Neural cell (in vitro differentiated cells): ENCODE results near the gene AARSD1. TPM values are rescaled to one million over a fixed set of nuclear protein-coding genes. Genes with fewer than 3 reads are reported as not detected.

Experiments
- H2AFZ ChIP-seq: fragments of 200-600, 300-800 bp; sonication (generic), shearing (Covaris generic); 2 replicates; pipeline ENCODE4 v1.6.0; 2014; ENCODE audit warnings: low read depth, mild to moderate bottlenecking, antibody characterized with exemption, low read length, moderate library complexity
- H3F3A ChIP-seq: fragments of 200-600 bp; shearing (Covaris generic); 2 replicates; pipeline ENCODE4 v1.6.1; 2016; ENCODE audit warnings: mild to moderate bottlenecking, moderate library complexity, mixed read lengths, antibody characterized with exemption, low read length; ENCODE audit not compliant: insufficient read depth, poor library complexity, severe bottlenecking
- H3K27ac ChIP-seq: fragments of 200-600, 300-800 bp; sonication (generic), shearing (Covaris generic); 2 replicates; pipeline ENCODE4 v1.5.1; 2014; ENCODE audit warnings: mild to moderate bottlenecking, low read length, moderate library complexity
- H3K27me3 ChIP-seq: fragments of 300-800, 200-600 bp; sonication (generic), shearing (Covaris generic); 2 replicates; pipeline ENCODE4 v1.6.0; 2014; ENCODE audit warnings: mild to moderate bottlenecking, low read depth, low read length, moderate library complexity; ENCODE audit not compliant: insufficient read depth
- H3K36me3 ChIP-seq: fragments of 300-800, 200-600 bp; sonication (generic), shearing (Covaris generic); 2 replicates; pipeline ENCODE4 v1.5.1; 2014; ENCODE audit warnings: mild to moderate bottlenecking, antibody characterized with exemption, low read length, moderate library complexity; ENCODE audit not compliant: insufficient read depth
- H3K4me2 ChIP-seq: fragments of 300-800, 200-600 bp; sonication (generic), shearing (Covaris generic); 2 replicates; pipeline ENCODE4 v1.6.0; 2014; ENCODE audit warnings: mild to moderate bottlenecking, low read length
- H3K4me3 ChIP-seq: fragments of 300-800, 200-600 bp; sonication (generic), shearing (Covaris generic); 2 replicates; pipeline ENCODE4 v1.5.1; 2014; ENCODE audit warnings: mild to moderate bottlenecking, low read length, moderate library complexity
- H3K79me2 ChIP-seq: fragments of 200-600 bp; shearing (Covaris generic); replicated peaks from 2 replicates; pipeline ENCODE4 v1.6.0; 2014; ENCODE audit warnings: mild to moderate bottlenecking, low read length, moderate library complexity; ENCODE audit not compliant: insufficient read depth
- H3K9ac ChIP-seq: fragments of 300-800, 200-600 bp; sonication (generic), shearing (Covaris generic); 2 replicates; pipeline ENCODE4 v1.6.1; 2016; ENCODE audit warnings: mild to moderate bottlenecking, low read length, mixed read lengths
- H3K9me2 ChIP-seq: fragments of 200-600 bp; shearing (Covaris generic); 2 replicates; pipeline ENCODE4 v1.6.1; 2016; ENCODE audit warnings: mild to moderate bottlenecking, low read length, mixed read lengths; ENCODE audit not compliant: insufficient read depth
- H3K9me3 ChIP-seq: fragments of 200-600, 300-800 bp; sonication (generic), shearing (Covaris generic); 2 replicates; pipeline ENCODE4 v1.6.1; 2016; ENCODE audit warnings: mild to moderate bottlenecking, mixed run types, low read length, moderate library complexity, mixed read lengths
- H4K20me1 ChIP-seq: fragments of 200-600 bp; shearing (Covaris generic); 2 replicates; pipeline ENCODE4 v1.6.1; 2016; ENCODE audit warnings: mild to moderate bottlenecking, mixed run types; ENCODE audit not compliant: insufficient read depth
- EP300 ChIP-seq: fragments of 450-650 bp; conservative IDR thresholded peaks from 2 replicates; pipeline ENCODE4 v1.6.1; 2014; ENCODE audit warnings: antibody characterized with exemption, mild to moderate bottlenecking, moderate library complexity; ENCODE audit not compliant: poor library complexity, severe bottlenecking
- EZH2 ChIP-seq: fragments of 200-600, 300-800 bp; shearing (Covaris generic), sonication (generic); IDR thresholded peaks from 2 replicates; pipeline ENCODE4 v1.6.1; 2014; ENCODE audit warnings: antibody characterized with exemption, low read length, borderline replicate concordance, mild to moderate bottlenecking; ENCODE audit not compliant: insufficient read depth, poor library complexity, severe bottlenecking
- MXI1 ChIP-seq: fragments of 450-650 bp; conservative IDR thresholded peaks from 2 replicates; pipeline ENCODE4 v1.6.1; 2014; ENCODE audit warnings: antibody characterized with exemption, mild to moderate bottlenecking; ENCODE audit not compliant: poor library complexity, severe bottlenecking
- POLR2AphosphoS5 ChIP-seq: IDR thresholded peaks from 2 replicates; pipeline ENCODE4 v1.6.1; 2012
- RAD21 ChIP-seq: fragments of 450-650 bp; conservative IDR thresholded peaks from 2 replicates; pipeline ENCODE4 v1.6.1; 2014; ENCODE audit warnings: antibody characterized with exemption, mild to moderate bottlenecking, moderate library complexity
- SMC3 ChIP-seq: fragments of 450-650 bp; conservative IDR thresholded peaks from 2 replicates; pipeline ENCODE4 v1.6.1; 2014; ENCODE audit warnings: antibody characterized with exemption, mild to moderate bottlenecking, moderate library complexity; ENCODE audit not compliant: poor library complexity
- TAF1 ChIP-seq: IDR thresholded peaks from 2 replicates; pipeline ENCODE4 v1.6.1; 2012; ENCODE audit warnings: low read depth
- polyA plus RNA-seq: library from polyadenylated mRNA; depleted of rRNA; stranded (reverse); fragments of >200 nt; gene quantifications from 2 replicates; pipeline ENCODE4 v1.2.3, GENCODE V29; 2014
- small RNA-seq, 3 experiments: library from RNA; depleted of rRNA; stranded (forward); fragments of <200 nt; gene quantifications; one replicate each; pipeline ENCODE3, GENCODE V24; 2012
- TF ChIP-seq, protein P1 (sequence below): IDR thresholded peaks from 2 replicates; pipeline ENCODE4 v1.6.1; 2012; ENCODE audit warnings: borderline replicate concordance
- TF ChIP-seq, protein P2 (sequence below): fragments of 450-650 bp; IDR thresholded peaks from 2 replicates; pipeline ENCODE4 v1.5.1; 2014; ENCODE audit warnings: antibody characterized with exemption, mild to moderate bottlenecking, moderate library complexity; ENCODE audit not compliant: poor library complexity, severe bottlenecking

The AARSD1 gene
- polyA plus RNA-seq, 1 donor from 2014 or later, result 64.2 TPM

DNA sequence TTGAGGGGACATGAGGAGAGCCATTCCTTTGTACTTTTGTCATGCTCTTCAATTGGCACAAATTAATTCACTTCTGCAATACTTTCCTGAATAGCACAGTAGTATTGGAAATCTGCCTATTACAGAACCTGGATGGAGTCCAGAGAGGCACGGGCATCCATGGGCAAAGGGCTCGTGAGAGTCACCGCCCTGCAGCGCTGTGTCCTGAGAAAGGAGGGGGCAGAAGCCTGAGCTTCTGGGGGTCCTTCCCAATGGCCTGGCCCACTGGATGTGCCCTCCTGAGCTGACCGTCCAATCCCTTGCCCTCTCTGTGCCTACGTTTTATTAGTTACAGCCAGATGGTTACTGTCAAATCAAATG is 60.2 kb downstream of the AARSD1 start:
- H3K9ac ChIP-seq, result no peak overlapping the region
- no peak overlapping the region for H3K27ac ChIP-seq
- H2AFZ ChIP-seq, result no peak overlapping the region
- TF ChIP-seq RAD21, result no peak
- TF ChIP-seq, protein P1, sequence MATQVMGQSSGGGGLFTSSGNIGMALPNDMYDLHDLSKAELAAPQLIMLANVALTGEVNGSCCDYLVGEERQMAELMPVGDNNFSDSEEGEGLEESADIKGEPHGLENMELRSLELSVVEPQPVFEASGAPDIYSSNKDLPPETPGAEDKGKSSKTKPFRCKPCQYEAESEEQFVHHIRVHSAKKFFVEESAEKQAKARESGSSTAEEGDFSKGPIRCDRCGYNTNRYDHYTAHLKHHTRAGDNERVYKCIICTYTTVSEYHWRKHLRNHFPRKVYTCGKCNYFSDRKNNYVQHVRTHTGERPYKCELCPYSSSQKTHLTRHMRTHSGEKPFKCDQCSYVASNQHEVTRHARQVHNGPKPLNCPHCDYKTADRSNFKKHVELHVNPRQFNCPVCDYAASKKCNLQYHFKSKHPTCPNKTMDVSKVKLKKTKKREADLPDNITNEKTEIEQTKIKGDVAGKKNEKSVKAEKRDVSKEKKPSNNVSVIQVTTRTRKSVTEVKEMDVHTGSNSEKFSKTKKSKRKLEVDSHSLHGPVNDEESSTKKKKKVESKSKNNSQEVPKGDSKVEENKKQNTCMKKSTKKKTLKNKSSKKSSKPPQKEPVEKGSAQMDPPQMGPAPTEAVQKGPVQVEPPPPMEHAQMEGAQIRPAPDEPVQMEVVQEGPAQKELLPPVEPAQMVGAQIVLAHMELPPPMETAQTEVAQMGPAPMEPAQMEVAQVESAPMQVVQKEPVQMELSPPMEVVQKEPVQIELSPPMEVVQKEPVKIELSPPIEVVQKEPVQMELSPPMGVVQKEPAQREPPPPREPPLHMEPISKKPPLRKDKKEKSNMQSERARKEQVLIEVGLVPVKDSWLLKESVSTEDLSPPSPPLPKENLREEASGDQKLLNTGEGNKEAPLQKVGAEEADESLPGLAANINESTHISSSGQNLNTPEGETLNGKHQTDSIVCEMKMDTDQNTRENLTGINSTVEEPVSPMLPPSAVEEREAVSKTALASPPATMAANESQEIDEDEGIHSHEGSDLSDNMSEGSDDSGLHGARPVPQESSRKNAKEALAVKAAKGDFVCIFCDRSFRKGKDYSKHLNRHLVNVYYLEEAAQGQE, result no peak
- TF ChIP-seq SMC3, result no peak
- TF ChIP-seq POLR2AphosphoS5, result no peak
- no peak for TF ChIP-seq EP300
- TF ChIP-seq MXI1, result no peak
- no peak for TF ChIP-seq TAF1
- no peak for TF ChIP-seq EZH2
- TF ChIP-seq, protein P2, sequence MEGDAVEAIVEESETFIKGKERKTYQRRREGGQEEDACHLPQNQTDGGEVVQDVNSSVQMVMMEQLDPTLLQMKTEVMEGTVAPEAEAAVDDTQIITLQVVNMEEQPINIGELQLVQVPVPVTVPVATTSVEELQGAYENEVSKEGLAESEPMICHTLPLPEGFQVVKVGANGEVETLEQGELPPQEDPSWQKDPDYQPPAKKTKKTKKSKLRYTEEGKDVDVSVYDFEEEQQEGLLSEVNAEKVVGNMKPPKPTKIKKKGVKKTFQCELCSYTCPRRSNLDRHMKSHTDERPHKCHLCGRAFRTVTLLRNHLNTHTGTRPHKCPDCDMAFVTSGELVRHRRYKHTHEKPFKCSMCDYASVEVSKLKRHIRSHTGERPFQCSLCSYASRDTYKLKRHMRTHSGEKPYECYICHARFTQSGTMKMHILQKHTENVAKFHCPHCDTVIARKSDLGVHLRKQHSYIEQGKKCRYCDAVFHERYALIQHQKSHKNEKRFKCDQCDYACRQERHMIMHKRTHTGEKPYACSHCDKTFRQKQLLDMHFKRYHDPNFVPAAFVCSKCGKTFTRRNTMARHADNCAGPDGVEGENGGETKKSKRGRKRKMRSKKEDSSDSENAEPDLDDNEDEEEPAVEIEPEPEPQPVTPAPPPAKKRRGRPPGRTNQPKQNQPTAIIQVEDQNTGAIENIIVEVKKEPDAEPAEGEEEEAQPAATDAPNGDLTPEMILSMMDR, result no peak
- H3K27me3 ChIP-seq, result no peaks in the 10 kb centered on the region
- H4K20me1 ChIP-seq, result no peaks in the 10 kb centered on the region
- H3K36me3 ChIP-seq, result no peaks in the 10 kb centered on the region
- H3K4me2 ChIP-seq, result no peak overlapping the region
- H3K9me3 ChIP-seq, result no peaks in the 10 kb centered on the region
- no peaks in the 10 kb centered on the region for H3K79me2 ChIP-seq
- no peaks in the 10 kb centered on the region for H3F3A ChIP-seq
- no peaks in the 10 kb centered on the region for H3K9me2 ChIP-seq
- no peak overlapping the region for H3K4me3 ChIP-seq

DNA sequence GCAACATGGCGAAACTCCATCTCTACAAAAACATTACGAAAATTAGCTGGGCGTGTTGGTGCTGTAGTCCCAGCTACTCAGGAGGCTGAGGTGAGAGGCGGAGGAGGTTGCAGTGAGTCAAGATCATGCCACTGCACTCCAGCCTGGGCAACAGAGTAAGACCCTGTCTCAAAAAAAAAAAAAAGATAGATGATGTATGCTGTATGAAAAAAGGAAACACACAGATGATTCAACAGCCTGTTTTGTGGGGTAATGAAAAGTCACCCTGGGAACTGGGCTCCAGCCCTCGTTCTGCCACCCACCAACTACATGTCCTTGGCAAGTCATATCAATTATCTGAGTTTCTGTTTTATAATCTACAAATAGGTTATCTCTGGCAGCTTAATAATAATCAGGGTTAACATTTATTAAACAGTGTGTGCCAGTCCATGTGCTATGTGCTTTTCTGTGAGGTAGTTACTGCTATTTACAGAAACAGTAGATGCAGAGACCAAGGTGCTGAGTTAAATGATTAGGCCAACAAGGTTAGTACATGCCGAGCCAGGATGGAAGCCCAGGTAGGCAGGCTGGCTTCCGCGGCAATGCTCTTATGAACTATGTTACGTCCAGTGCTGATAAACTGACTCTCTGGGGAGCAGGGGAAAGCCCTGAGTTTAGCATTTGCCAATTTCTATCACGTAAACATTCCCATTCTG is 62.6 kb downstream of the AARSD1 start:
- Histone ChIP-seq H2AFZ (no peak overlapping the region), H3K79me2 (no peaks in the 10 kb centered on the region), H3F3A (no peaks in the 10 kb centered on the region), H3K27me3 (no peaks in the 10 kb centered on the region), H3K4me2 (no peak overlapping the region), H4K20me1 (no peaks in the 10 kb centered on the region), H3K9me3 (no peaks in the 10 kb centered on the region), H3K9ac (no peak overlapping the region), H3K9me2 (no peaks in the 10 kb centered on the region), H3K36me3 (no peaks in the 10 kb centered on the region), H3K27ac (no peak overlapping the region), H3K4me3 (no peak overlapping the region)
- TF ChIP-seq TAF1, result no peak

Small RNA genes within 50 kb of the gene (small RNA-seq; reads per million reads assigned to genes)
- gene AARSD1, result 0 to 0.23 (median 0.16) reads per million in 3 experiments
- 0 to 0.08 (median 0.03) reads per million in 3 experiments for gene RF00561

Other genes with a start within 250 kb of the AARSD1 start
- gene EZH1, start 219.4 kb downstream of the AARSD1 start, polyA plus RNA-seq, result 52.5 and 68.3 TPM in 2 replicates
- gene RAMP2, start 203.2 kb downstream of the AARSD1 start, polyA plus RNA-seq, result 0.96 and 2.1 TPM in 2 replicates
- gene VPS25, start 191.0 kb downstream of the AARSD1 start, polyA plus RNA-seq, result 128 and 133 TPM in 2 replicates
- gene WNK4, start 183.8 kb downstream of the AARSD1 start, polyA plus RNA-seq, result 0.10 TPM in 1 of 2 replicates, not detected in the other
- 222 and 234 TPM in 2 replicates for gene COA3, start 165.8 kb downstream of the AARSD1 start, polyA plus RNA-seq
- 0.21 and 1.2 TPM in 2 replicates for gene CNTD1, start 165.6 kb downstream of the AARSD1 start, polyA plus RNA-seq
- gene BECN1, start 140.2 kb downstream of the AARSD1 start, polyA plus RNA-seq, result 74.7 and 87.7 TPM in 2 replicates
- gene PSME3, start 131.1 kb downstream of the AARSD1 start, polyA plus RNA-seq, result 56.6 and 67.0 TPM in 2 replicates
- gene AOC2, start 119.9 kb downstream of the AARSD1 start, polyA plus RNA-seq, result 1.8 and 2.8 TPM in 2 replicates
- gene AOC3, start 113.3 kb downstream of the AARSD1 start, polyA plus RNA-seq, result 0.35 and 0.54 TPM in 2 replicates
- gene G6PC1, start 63.7 kb downstream of the AARSD1 start, polyA plus RNA-seq, result not detected in 2 replicates
- 5.8 and 7.8 TPM in 2 replicates for gene PTGES3L, start 15.6 kb upstream of the AARSD1 start, polyA plus RNA-seq
- gene RUNDC1, start 16.1 kb upstream of the AARSD1 start, polyA plus RNA-seq, result 15.1 and 16.3 TPM in 2 replicates
- gene RPL27, start 34.0 kb upstream of the AARSD1 start, polyA plus RNA-seq, result 1,167 and 1,178 TPM in 2 replicates
- not detected in 2 replicates for gene IFI35, start 42.3 kb upstream of the AARSD1 start, polyA plus RNA-seq
- 151 and 193 TPM in 2 replicates for gene VAT1, start 57.9 kb upstream of the AARSD1 start, polyA plus RNA-seq
- gene RND2, start 60.8 kb upstream of the AARSD1 start, polyA plus RNA-seq, result 43.8 and 44.1 TPM in 2 replicates
- gene BRCA1, start 160.9 kb upstream of the AARSD1 start, polyA plus RNA-seq, result 0.98 and 1.0 TPM in 2 replicates
- 59.6 and 62.4 TPM in 2 replicates for gene NBR1, start 206.8 kb upstream of the AARSD1 start, polyA plus RNA-seq
- 2.3 TPM in 1 of 2 replicates, not detected in the other for gene TMEM106A, start 247.4 kb upstream of the AARSD1 start, polyA plus RNA-seq